Stimulated activated CD4-positive, alpha-beta T cell treated with anti-CD3 and anti-CD28 coated beads, Interleukin-1b, Interleukin-23, amount 100 ng/mL, for 4 hours (primary cell): ENCODE data around the gene OR1D5.
"Not testable (repeated sequence)": the region's sequence is repeated elsewhere in the genome, so short reads cannot be mapped to it uniquely, and the experiment has no call there.

Source experiments
- DNase-seq, 2 donors: peaks; one replicate each; pipeline ENCODE4 v3.0.0-alpha.2; 2020; ENCODE audit warnings: low read depth in 2 of 2

OR1D5 gene

DNA sequence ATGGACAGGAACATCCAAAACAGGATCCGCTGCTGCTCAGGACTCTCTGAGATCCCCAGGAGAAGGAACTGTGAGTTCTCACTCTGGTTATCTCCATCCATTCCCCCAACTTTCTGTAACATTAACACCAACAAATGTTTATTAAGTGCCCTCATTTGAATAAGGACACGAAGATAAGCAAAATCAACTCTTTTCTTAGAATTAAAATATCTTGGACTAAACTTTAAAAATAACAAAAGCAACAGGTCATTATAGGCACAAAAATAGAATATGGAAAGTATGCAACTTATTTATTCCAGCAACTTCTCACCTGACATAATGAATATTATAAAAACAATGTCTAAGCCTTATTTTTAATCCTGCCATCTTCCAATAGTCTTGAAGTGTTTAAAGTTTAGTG lies at the start of gene OR1D5:
OR1D5 (minus strand) TSS at position 101 of the 400 bp plus-strand sequence; CDS start at position 101, 0 bp downstream.
- not testable (repeated sequence) for DNase-seq

DNA sequence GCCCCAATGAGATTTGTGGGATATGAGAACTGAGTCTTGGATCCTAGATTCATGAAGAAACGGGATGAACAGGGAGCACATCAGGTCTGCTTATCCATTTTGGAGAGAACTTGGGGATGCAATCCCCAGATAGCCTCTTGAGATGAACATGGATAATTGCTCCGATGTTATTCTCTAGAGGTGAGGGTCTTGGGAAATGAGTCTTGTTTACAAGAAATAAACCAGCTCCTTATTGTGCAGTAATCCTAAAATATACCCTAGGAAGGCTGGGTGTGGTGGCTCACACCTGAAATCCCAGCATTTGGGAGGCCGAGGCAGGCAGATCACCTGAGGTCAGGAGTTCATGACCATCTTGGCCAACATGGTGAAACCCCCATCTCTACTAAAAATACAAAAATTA lies 40.9 kb upstream of the OR1D5 start, which contains the start of gene OR1D2:
OR1D2 (minus strand) TSS at position 101 of the 400 bp plus-strand sequence. CDS start 11,426 bp downstream, outside the sequence.
- DNase-seq: no peak

- DNase-seq: not testable (repeated sequence)
Measured at GRCh38 chr17:3073850-3074249, 10.4 kb upstream of the OR1D5 start.

- DNase-seq: not testable (repeated sequence)
Measured at GRCh38 chr17:3065192-3065591, 1.8 kb upstream of the OR1D5 start.

DNA sequence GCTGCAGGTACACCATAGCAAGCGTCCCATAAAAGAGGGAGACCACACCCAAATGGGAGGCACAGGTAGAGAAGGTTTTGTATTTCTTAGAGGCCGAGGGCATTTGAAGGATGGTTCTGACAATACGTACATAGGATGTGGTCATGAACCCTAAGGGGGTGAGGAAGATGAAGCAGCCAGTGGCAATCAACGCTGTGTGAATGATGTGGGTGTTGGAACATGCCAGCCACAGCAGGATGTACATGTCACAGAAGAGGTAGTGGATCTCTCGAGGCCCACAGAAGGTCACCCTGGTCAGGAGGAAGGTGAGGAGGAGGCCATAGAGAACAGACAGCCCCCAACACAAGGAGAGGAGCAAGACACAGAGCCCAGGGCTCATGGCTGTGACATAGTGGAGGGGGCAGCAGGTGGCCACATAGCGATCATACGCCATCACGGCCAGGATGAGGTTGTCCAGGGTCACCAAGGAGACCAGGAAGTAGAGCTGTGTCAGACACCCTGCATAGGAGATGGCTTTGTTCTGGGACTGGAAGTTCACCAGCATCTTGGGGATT lies 506 bp downstream of the OR1D5 start:
- not testable (repeated sequence) for DNase-seq

- not testable (repeated sequence) for DNase-seq
Measured at GRCh38 chr17:3054868-3055267, 8.5 kb downstream of the OR1D5 start.

DNA sequence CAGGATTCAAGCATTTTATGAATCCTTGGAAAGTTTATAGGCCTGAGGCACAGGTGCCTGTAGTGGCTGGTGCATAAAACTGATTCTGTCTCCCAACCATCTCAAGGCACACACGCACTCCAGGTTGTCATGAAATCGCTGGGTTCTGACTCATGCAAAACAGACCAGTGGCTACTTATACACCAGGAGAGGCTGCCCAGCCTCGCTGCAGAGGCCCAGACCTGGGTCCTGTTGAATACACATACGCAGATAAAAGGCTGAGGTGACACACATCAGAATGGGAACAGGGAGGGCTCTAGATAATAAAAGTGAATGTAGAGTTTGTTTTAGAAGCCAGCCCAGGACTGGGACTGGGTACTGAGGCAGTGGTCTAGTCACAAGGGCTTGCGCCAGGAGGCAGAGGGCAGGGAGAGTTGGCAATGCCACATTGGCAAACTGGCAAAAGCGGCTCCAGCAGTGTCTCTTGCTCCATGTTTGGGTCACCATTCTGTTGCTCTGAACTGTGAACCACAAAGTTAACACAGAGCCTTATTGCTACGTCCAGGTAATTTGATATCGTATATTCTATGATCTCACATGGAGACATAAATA lies 13.6 kb downstream of the OR1D5 start:
- DNase-seq: no peak

DNA sequence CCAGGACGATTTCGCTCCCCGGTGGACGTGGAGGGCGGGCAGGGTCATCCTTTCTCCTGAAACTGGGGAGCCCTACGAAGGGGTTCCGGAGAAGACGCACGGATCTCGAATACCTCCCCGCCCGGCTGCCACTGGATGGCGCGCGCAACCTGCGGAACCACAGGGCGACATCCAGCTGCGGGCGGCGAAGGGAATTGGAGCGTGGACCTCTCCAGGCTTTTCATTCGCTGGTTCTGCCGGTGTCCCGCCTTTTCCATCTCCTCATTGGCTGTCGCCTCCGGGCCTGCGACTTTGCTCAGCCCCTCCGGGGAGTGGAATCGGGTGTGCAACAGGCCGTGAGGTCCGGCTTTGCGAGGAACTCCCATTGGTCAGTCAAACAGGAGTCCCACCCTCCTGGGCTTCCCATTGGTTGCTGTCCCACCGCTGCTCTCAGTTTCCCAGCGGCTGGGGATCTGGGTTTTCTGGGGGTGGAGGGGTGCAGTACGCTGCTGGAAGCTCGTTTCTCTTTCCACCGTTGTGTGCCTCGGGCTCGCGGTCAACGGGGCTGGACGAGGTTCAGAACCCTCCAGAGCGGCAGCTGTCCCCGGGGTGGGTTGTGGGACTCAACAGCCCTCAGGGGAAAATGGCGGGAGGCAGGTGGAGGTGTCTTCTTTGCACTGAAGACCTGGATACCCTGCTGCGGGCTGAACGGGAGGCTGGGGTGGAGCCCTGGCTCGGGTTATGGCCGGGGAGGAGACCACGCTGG lies 14.5 kb downstream of the OR1D5 start:
- peak; percentile 83 to 87 for DNase-seq

- DNase-seq: no peak
Measured at GRCh38 chr17:3046753-3047152, 16.7 kb downstream of the OR1D5 start.

DNA sequence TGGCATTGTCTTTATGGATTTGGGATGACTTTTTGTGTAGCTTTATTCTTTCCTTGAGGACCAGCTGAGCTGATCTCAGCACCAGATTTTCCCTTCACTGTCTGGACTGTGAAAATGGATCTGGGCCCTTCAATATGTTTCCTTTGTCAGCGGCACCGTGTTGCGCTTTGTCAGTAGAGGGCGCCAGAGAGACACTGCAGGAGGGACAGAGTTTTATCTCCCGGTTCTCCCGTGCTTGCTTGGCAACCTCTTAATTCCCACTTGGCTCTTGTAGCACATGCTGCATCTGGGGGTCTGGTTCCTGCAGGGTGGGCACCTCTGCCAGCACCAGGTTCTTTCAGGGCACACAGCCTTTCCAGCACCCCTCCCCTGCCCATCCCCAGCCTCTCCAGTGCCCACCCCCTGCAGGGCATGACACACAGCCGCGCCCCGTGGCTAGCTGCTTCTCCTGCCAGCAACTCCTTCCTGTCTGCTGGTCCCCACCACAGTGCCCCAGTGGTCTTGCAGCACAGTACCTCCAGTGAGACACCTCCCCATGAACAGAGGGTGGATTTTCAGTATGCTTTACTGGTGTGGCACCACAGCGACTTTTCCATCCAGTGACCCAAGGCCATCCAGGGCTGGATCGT lies 19.6 kb downstream of the OR1D5 start:
- DNase-seq: no peak

- no peak for DNase-seq
Measured at GRCh38 chr17:3040882-3041281, 22.5 kb downstream of the OR1D5 start.

- DNase-seq: no peak
Measured at GRCh38 chr17:3039736-3040135, 23.7 kb downstream of the OR1D5 start.

DNA sequence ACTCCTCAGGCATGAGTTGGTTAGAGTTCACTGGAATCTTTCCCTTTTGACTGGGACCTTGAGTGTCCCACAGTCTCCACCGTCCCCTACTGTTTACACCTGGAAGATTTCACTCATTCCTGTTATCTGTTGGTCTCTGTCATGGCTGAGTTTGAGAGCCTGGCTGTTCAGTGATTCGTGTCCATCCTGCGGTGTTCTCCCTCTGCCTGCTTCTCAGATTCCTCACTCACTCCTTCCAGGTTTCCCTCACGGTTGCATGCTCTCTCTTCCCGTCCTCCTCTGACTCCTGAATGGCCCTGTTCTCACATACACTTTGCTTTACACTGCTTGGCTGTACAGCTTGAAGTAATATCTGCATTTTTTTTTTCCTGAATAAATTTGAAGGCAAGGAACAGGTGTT lies 24.5 kb downstream of the OR1D5 start:
- no peak for DNase-seq

DNA sequence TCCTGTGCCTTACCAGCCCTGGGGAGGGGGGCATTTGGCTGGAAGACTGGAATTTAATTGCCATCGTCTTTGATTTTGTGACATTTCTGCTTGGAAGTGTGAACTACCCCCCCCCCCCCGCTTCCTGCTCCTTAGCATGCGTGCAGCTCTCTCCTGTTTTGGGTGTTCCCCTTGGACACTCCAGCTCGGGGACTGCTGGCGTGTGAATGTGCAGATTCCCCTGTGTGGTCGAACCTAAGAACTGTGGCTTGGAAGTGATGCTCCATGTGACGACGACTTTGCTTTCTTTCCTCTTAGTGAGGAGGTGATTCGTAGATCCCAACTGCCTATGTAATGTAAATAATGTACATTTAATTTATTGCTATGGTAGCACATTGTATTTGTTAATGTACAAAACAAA lies 26.1 kb downstream of the OR1D5 start:
- no peak for DNase-seq

GRCh38 chr17:3036800-3037199 lies 26.6 kb downstream of the OR1D5 start:
- no peak for DNase-seq

- no peak for DNase-seq
Measured at GRCh38 chr17:3035968-3036280, 27.5 kb downstream of the OR1D5 start.

- DNase-seq: no peak
Measured at GRCh38 chr17:3035256-3035967, 28.0 kb downstream of the OR1D5 start.

GRCh38 chr17:3034578-3034920 lies 28.9 kb downstream of the OR1D5 start:
- no peak for DNase-seq

DNA sequence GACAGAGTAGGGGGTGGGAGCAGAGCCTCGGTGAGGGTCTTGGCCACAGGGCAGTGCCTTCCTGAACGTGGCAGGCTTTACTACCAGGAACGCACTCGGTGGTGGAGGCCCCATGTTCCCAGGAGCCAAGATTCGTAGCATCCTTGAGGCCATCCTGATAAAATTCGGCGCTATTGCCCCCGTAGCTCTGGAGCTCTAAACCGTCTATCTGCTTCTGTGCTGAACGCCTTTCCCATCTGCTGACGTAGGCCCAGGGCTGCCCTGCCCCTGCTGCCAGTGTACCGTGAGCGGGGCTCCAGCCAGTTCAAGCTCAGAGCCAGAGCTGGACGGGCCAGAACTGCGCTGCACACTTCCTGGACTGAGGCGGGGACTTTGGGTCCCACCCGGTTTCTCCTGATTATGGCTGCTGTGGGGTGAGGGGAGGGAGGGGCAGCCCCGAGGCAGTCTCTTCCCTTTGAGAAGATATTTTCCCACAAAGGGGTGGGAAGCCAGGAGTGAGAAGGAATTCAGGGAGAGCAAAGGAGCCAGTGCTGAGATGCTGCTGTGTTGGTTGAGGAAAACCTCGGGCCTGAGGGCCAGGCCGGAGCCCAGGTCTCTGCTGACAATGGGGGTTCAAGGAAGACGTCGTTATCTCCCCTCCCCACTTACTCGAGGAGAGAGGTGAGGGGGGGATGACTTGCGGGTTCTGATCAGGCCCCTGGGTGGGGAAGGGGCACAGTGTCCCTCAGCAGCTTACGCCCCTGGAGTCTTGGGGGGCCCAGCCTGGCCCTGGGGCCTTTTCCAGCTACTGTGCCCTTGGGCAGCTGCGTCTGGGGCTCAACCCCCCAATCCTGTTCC lies 29.4 kb downstream of the OR1D5 start:
- no peak for DNase-seq

DNA sequence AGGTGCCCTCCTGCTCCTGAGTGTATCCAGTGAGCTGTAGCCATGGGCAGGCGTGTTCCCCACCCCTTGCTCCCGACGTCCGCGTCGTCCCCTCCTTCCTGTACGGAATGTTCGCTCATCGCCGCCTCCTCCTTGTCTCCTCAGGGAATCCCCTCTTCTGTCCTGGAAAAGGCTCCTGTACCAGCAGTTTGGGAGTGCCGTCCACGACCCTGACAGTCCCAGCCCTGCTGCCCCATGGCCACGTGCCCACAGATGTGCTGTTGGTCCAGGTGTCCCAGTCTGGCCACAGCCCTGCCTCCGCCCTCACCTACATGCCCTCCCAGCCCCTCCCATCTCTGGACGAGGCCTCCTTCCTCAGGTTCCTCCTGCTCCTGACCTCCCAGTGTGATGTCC lies 30.2 kb downstream of the OR1D5 start:
- DNase-seq: no peak
